IPS-18c (cell line): ENCODE data around the gene XYLT1.

Source experiments
- H3K4me3 ChIP-seq: 2 replicates; pipeline ENCODE4 v1.7.0; 2013; ENCODE audit warnings: low read depth, mild to moderate bottlenecking, low read length, moderate library complexity; ENCODE audit not compliant: insufficient read depth
- H3K9me3 ChIP-seq: one replicate; pipeline ENCODE4 v1.6.1; 2013; ENCODE audit warnings: mild to moderate bottlenecking, low read length, moderate library complexity; ENCODE audit not compliant: control insufficient read depth, insufficient read depth

XYLT1 gene

DNA sequence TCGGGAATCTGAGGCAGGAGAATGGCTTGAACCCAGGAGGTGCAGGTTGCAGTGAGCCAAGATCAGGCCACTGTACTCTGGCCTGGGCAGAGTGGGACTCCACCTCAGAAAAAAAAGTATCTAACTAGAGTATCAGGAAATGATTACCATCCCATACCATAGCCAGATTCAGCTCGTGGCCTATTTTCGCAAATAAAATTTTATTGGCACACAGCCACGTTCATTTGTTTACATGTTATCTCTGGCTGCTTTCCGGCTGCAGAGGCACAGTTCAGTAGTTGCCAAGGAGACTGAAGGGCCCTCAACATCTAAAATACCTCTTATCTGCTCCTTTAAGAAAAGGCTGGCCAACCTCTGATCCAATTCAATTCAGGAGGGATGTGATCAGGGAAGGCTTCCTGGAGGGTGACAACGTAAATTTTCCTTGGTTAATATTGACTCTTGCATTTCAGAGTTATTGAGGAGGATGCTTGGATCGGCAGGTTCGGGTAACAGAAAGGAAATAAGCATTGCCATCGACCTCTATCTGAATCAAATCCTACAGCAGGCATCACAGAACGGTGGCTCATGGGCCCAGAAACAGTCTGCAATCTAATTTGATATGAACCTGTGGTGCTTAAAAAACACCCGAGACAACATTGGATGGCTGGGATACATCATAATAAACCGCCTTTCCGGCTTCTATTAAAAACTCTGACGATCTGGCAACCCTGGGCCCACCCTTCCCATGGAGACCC, 73.8 kb downstream of the XYLT1 start:
- Histone ChIP-seq H3K4me3 (no peak overlapping the region), H3K9me3 (no peaks in the 10 kb centered on the region)

DNA sequence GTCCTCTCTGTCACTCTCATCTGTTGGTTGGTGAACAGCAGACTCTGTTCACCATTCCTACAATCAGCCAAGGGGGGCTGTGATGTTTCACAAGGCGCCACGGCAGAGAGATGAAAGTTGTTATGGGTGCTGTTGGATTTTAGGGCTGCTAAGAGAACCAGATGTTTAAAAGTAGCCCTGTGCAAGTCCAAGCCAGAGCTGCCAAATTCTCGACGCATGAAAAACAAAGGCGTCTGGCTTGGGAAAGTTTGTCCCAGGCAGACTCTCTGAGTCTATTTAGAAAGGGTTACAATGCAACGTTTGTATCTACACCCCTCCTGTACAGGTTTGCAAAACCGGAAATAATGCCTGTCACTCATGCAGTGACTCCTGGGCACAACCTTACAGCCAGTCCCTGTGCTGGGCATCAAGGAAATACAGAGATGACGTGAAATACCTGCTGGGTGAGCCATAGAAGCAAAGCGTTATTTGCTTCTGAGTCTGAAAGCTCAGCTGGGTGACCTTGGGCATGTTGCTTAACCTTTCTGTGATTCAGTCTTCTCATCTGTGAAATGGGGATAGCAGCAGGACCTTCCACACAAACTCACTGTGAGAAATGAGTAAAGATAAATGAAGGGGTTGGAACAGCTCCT, 74.8 kb downstream of the XYLT1 start:
- H3K4me3 ChIP-seq: no peak overlapping the region

GRCh38 chr16:17392857-17393692, 77.7 kb downstream of the XYLT1 start:
- no peak overlapping the region for H3K4me3 ChIP-seq
- H3K9me3 ChIP-seq: no peaks in the 10 kb centered on the region

More for the DNA sequence above, 74.8 kb downstream of the XYLT1 start:
- H3K9me3 ChIP-seq: no peaks in the 10 kb centered on the region

DNA sequence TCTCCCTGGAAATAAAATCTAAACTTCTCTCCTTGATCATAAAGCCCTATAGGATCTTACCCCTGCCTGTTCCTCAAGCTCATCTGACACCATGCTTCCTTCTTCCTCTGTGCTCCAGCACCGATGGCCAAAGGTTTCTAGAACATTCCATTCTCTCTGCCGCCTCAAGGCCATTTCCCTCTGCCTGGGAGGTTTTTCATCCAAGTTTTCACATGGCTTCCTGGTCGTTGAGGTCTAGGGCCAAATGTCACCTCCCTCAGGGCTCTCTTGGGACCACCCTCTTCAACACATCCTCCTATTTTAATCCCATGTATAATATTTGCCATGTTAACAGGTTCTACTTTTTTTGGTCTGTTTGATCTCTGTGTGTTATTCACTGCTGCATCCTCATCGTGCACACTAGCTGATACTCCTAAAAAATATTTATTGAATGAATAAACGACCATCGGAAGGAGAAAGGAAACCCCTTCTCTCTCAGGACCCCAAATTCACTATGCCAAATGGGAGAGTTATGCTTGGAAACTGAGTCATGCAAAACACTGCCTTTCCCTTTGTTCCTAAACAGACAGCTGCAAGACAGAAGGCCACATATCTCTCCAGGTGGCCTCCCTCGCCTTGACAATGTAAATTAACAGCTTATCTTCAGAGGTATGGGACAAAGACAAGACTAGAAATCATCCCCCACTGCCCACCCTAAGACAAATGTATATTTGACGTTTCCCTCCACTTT, 78.5 kb downstream of the XYLT1 start:
- no peaks in the 10 kb centered on the region for H3K9me3 ChIP-seq
- no peak overlapping the region for H3K4me3 ChIP-seq

DNA sequence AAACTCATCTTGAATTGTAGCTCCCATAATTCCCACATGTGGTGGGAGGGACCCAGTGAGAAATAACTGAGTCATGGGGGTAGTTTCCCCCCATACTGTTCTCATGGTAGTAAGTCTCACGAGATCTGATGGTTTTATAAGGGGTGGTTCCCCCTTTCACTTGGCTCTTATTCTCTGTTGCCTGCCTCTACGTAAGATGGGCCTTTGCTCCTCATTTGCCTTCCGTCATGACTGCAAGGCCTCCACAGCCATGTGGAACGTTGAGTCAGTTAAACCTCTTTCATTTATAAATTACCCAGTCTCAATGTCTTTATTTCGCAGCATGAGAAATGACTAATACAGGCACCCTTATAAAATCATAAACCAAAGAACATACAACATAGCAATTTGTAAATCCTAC, 79.0 kb downstream of the XYLT1 start:
- H3K9me3 ChIP-seq: no peaks in the 10 kb centered on the region
- no peak overlapping the region; the same call in 1 of the 2 replicates for H3K4me3 ChIP-seq

DNA sequence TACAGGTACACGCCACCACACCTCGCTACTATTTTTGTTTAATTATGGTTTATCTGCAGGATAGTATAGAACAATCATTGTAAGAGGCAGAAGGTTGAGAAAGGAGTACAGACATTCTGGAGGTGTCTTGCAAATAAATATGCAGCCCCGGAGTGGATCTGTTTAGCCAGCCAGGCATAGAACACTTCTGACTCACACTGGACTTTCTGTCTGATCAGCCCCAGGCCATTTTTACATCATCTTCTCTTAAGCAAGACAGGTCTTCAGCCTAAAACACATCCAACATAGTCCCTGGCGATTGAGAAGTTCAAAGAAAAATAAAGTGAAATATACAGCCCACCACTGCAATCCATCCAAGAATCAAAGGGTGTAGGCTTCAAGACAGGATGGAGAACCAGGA, 81.4 kb downstream of the XYLT1 start:
- no peaks in the 10 kb centered on the region for H3K9me3 ChIP-seq
- no peak overlapping the region for H3K4me3 ChIP-seq

DNA sequence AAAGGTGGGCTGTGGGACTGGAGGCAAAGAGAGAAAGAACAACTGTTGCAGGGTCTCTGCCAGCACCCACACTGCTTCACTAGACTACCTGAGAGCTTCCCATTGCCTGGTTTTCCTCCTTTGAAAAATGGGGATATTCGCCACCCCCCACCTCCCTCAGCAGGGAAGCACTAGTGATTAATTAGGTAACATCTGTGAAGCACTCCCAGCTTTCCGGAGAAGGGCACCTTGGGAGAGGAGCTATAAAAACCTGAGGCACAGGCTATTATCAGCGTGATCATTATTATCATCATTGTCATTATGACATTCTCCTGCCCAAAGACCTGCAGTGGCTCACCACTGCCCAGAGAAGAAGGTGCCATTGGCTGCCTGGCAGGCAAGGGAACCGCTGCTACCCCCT, 83.5 kb downstream of the XYLT1 start:
- Histone ChIP-seq H3K4me3 (no peak overlapping the region), H3K9me3 (no peaks in the 10 kb centered on the region)

DNA sequence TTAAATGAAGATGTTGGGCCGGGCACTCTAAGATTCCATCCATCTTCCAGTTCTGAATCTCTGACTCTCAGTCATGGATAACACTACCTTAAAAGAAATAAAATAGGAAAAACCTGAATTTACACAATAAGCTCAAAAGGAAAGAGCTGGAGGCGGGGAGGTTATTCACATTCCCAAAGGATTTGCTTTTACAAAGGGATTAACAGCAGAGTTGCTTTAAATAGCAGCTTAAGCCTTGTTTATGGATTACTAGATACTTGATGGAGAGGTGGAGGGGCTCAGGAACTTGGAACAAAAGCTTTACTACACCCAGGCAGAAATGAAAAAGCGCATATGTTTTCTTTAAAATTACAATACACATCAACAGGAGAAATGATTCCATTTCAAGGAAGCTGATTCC, 84.5 kb downstream of the XYLT1 start:
- no peak overlapping the region for H3K4me3 ChIP-seq

DNA sequence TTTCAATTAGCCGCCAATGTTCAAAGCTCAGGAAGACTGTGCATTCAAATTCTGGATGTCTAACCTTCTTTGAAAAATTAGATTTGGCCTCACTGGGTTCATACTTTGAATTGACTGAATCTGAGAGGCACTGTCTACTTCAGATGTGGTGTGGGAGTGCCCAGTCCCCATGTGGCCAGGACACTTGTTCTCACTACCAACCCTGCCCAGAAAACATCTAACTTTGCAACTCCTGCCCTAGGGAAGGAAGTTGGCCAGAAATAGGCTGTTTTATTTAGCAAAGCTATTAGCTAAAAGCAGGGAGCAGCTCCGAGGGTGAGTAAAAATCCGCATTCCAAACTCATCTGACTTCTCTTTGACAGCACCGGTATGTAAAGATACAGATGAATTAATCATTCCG, 86.3 kb downstream of the XYLT1 start:
- Histone ChIP-seq H3K9me3 (no peaks in the 10 kb centered on the region), H3K4me3 (no peak overlapping the region)

More for the DNA sequence above, 84.5 kb downstream of the XYLT1 start:
- no peaks in the 10 kb centered on the region for H3K9me3 ChIP-seq

- Histone ChIP-seq H3K9me3 (no peaks in the 10 kb centered on the region), H3K4me3 (no peak overlapping the region)
Measured at GRCh38 chr16:17382949-17383863, 87.6 kb downstream of the XYLT1 start.

DNA sequence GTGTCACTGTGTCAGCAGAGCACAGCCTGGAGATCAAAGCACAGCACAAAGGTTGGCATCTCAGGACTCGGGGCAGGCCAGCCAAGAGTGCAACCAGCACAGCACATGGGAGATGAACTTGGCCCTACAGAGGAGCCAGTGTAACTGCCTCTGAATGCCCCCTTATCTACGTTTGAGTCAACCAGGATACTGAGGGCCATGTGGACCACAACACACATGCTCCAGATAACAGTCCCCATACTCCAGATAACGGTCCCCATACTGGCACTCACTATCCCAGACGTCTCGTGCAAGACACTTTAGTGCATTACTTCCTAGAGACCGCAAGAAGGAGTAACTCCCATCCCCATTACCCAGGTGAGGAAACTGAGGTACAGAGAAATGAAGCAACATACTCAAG, 88.2 kb downstream of the XYLT1 start:
- H3K9me3 ChIP-seq: no peaks in the 10 kb centered on the region
- H3K4me3 ChIP-seq: no peak overlapping the region

- H3K4me3 ChIP-seq: no peak overlapping the region
Measured at GRCh38 chr16:17381784-17382183, 89.0 kb downstream of the XYLT1 start.

GRCh38 chr16:17380613-17381012, 90.1 kb downstream of the XYLT1 start:
- H3K9me3 ChIP-seq: no peaks in the 10 kb centered on the region
- H3K4me3 ChIP-seq: no peak overlapping the region

More at GRCh38 chr16:17381784-17382183, 89.0 kb downstream of the XYLT1 start:
- no peaks in the 10 kb centered on the region for H3K9me3 ChIP-seq

- H3K4me3 ChIP-seq: no peak overlapping the region
- no peaks in the 10 kb centered on the region for H3K9me3 ChIP-seq
Measured at GRCh38 chr16:17379121-17379571, 91.6 kb downstream of the XYLT1 start.

- no peak overlapping the region for H3K4me3 ChIP-seq
- no peaks in the 10 kb centered on the region for H3K9me3 ChIP-seq
Measured at GRCh38 chr16:17377360-17378324, 93.1 kb downstream of the XYLT1 start.
